Bladder microvascular endothelial cell (primary cell): ENCODE measurements around the gene ABCC6. TPM values are rescaled to one million over a fixed set of nuclear protein-coding genes. Genes with fewer than 3 reads are reported as not detected.

Source experiments
- total RNA-seq: library from RNA; depleted of rRNA; stranded (reverse); fragments of >200 nt; gene quantifications from 2 replicates; pipeline ENCODE4 v1.2.3, GENCODE V29; 2014

ABCC6 gene
- 0.38 TPM in 1 of 2 replicates, not detected in the other for total RNA-seq

DNA sequence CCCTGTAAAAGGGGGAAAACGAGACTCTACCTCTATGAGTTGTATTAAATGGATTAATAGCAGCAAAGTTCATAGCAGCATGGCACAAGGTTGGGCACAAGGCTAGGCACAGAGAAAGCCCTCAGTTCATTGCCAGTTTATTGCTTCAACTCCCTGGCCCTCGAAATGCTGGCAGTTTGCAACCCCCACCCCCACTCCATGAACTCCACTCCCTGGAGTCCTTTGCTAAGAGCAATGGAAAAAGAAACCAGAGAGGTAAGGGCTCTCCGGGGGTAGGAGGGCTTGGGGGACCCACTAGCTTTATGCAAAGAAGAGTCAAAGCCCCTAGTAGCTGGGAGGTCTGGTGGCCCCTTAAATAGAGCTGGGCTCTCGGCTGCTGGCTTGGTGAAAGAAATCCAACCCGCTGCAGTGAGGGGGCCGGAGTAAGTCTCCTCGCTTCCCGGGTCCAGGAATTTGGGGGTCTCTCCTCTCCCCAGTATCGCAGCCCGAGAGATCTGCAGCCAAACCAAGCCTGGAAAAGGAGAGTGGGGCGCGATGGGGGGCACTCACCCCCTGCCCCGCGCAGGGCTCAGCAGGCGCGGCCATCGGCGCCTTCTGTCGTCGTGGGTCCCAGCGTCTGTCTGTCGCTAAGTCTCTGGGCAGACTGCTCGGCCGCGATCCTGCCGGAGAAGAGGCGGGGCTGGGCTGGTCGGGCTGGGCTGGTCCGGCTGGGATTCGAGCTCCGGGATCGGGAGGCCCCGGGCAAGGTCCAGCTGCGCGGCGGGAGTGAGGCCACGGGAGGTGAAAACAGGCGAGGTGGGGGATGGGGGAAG, at the start of gene ABCC6:
Gene ABCC6 (minus strand): TSS at position 645 of the 812 bp plus-strand sequence. CDS start 60 bp downstream, at position 585.

Other genes with a start within 250 kb of the ABCC6 start
- 15.4 and 66.8 TPM in 2 replicates for gene NOMO3, start 9.0 kb upstream of the ABCC6 start, total RNA-seq
- gene NPIPA7, start 155.6 kb upstream of the ABCC6 start, total RNA-seq = 0.81 and 1.7 TPM in 2 replicates